HG02588 (cell line): Measurements from ENCODE around the gene SH2D3A.

ENCODE experiments used
- ATAC-seq: cut with Tn5 transposase; IDR thresholded peaks from one replicate; pipeline ENCODE4 v1.9.1; 2021; ENCODE audit warnings: mild to moderate bottlenecking, moderate library complexity; ENCODE audit not compliant: unreplicated experiment

The SH2D3A gene

GRCh38 chr19:6723738-6724137, 43.5 kb downstream of the SH2D3A start:
- ATAC-seq: no peak

- no peak for ATAC-seq
These were observed 44.1 kb downstream of the SH2D3A start for GRCh38 chr19:6723108-6723618.

GRCh38 chr19:6721773-6722172, 45.5 kb downstream of the SH2D3A start:
- no peak for ATAC-seq

GRCh38 chr19:6721138-6721474, 46.1 kb downstream of the SH2D3A start:
- ATAC-seq: no peak

- ATAC-seq: no peak
These were observed 46.7 kb downstream of the SH2D3A start, which contains the start of gene C3 for GRCh38 chr19:6720369-6721137. C3 (minus strand) TSS chr19:6720650; CDS start chr19:6720589, 61 bp downstream.

GRCh38 chr19:6719992-6720368, 47.3 kb downstream of the SH2D3A start:
- no peak for ATAC-seq

- no peak for ATAC-seq
These were observed 47.7 kb downstream of the SH2D3A start for GRCh38 chr19:6719540-6719861.

- ATAC-seq: no peak
These were observed 48.3 kb downstream of the SH2D3A start for GRCh38 chr19:6718741-6719539.

- ATAC-seq: no peak
These were observed 49.0 kb downstream of the SH2D3A start for GRCh38 chr19:6718111-6718740.

GRCh38 chr19:6717441-6717971, 49.7 kb downstream of the SH2D3A start:
- ATAC-seq: no peak

GRCh38 chr19:6717036-6717435, 50.2 kb downstream of the SH2D3A start:
- no peak for ATAC-seq

GRCh38 chr19:6716610-6716970, 50.6 kb downstream of the SH2D3A start:
- no peak for ATAC-seq

- no peak for ATAC-seq
These were observed 52.3 kb downstream of the SH2D3A start for GRCh38 chr19:6714749-6715555.

- ATAC-seq: no peak
These were observed 53.2 kb downstream of the SH2D3A start for GRCh38 chr19:6713773-6714692.

GRCh38 chr19:6712692-6713670, 54.3 kb downstream of the SH2D3A start:
- ATAC-seq: no peak

GRCh38 chr19:6712231-6712630, 55.0 kb downstream of the SH2D3A start:
- ATAC-seq: no peak

- no peak for ATAC-seq
These were observed 55.6 kb downstream of the SH2D3A start for GRCh38 chr19:6711605-6712004.

GRCh38 chr19:6711078-6711361, 56.2 kb downstream of the SH2D3A start:
- ATAC-seq: no peak
